Peyer's patch (tissue), 4 donors: ENCODE data around the gene IGFBP7. TPM values are rescaled to one million over a fixed set of nuclear protein-coding genes. Genes with fewer than 3 reads are reported as not detected.

Experiments
- DNase-seq, 3 donors: peaks; one replicate each; pipeline ENCODE4 v3.0.0-alpha.2; 2017 to 2019
- H3K27ac ChIP-seq, 4 donors: fragments of 200-600 bp; sonication (generic); one replicate each; pipeline ENCODE4 v1.5.1; 2016 to 2019
- H3K27me3 ChIP-seq, 2 donors: fragments of 200-600 bp; sonication (generic); one replicate each; pipeline ENCODE4 v1.5.1; 2019
- H3K36me3 ChIP-seq, 3 donors: fragments of 200-600 bp; sonication (generic); one replicate each; pipeline ENCODE4 v1.5.1; 2016 to 2019
- H3K4me1 ChIP-seq, 4 donors: fragments of 200-600 bp; sonication (generic); one replicate each; pipeline ENCODE4 v1.5.1; 2016 to 2019
- H3K4me3 ChIP-seq, 4 donors: fragments of 200-600 bp; sonication (generic); 1 replicate in 3 of 4; 2 replicates in 1 of 4; pipeline ENCODE4 v1.5.1; 2016 to 2019; ENCODE audit warnings: mild to moderate bottlenecking in 1 of 4
- H3K9me3 ChIP-seq, 4 donors: fragments of 200-600 bp; sonication (generic); one replicate each; pipeline ENCODE4 v1.5.1; 2016 to 2019; ENCODE audit warnings: mild to moderate bottlenecking in 1 of 4
- POLR2A ChIP-seq, 2 donors: fragments of 450-650 bp; IDR thresholded peaks; one replicate each; pipeline ENCODE4 v1.5.1; 2017; ENCODE audit warnings: antibody characterized with exemption in 2 of 2, mild to moderate bottlenecking in 2 of 2, moderate library complexity in 2 of 2
- total RNA-seq, 4 donors: library from RNA; depleted of rRNA; stranded (reverse); fragments of >200 nt; gene quantifications; one replicate each; pipeline ENCODE4 v1.1.0, GENCODE V29; 2016
- TF ChIP-seq, protein P1 (sequence below), 6 experiments: fragments of 450-650 bp in 4 of 6; fragments of 200-600 bp in 2 of 6; sonication (generic) in 1 of 6; IDR thresholded peaks; one replicate each; pipeline ENCODE4 v1.5.1; 2017 to 2019; ENCODE audit warnings: antibody characterized with exemption in 6 of 6, mild to moderate bottlenecking in 3 of 6, moderate library complexity in 1 of 6

IGFBP7 gene
- total RNA-seq, 4 donors from 2014 or later = 37.1 to 92.1 (median 79.1) TPM

GRCh38 chr4:57039345-57039744, 70.8 kb downstream of the IGFBP7 start:
- DNase-seq = no peak
- Histone ChIP-seq H3K9me3 (no peaks in the 10 kb centered on the region), H3K27ac (no peak overlapping the region), H3K4me1 (peaks cover 0 to 13% (median 0%) of the 10 kb centered on the region in 4 donors), H3K36me3 (no peaks in the 10 kb centered on the region), H3K27me3 (no peaks in the 10 kb centered on the region), H3K4me3 (no peak overlapping the region)
- TF ChIP-seq, protein P1, sequence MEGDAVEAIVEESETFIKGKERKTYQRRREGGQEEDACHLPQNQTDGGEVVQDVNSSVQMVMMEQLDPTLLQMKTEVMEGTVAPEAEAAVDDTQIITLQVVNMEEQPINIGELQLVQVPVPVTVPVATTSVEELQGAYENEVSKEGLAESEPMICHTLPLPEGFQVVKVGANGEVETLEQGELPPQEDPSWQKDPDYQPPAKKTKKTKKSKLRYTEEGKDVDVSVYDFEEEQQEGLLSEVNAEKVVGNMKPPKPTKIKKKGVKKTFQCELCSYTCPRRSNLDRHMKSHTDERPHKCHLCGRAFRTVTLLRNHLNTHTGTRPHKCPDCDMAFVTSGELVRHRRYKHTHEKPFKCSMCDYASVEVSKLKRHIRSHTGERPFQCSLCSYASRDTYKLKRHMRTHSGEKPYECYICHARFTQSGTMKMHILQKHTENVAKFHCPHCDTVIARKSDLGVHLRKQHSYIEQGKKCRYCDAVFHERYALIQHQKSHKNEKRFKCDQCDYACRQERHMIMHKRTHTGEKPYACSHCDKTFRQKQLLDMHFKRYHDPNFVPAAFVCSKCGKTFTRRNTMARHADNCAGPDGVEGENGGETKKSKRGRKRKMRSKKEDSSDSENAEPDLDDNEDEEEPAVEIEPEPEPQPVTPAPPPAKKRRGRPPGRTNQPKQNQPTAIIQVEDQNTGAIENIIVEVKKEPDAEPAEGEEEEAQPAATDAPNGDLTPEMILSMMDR (IDR thresholded peaks at IDR 0.05) = no peak
- no peak for TF ChIP-seq POLR2A (IDR thresholded peaks at IDR 0.05)

GRCh38 chr4:57037982-57038604, 72.1 kb downstream of the IGFBP7 start:
- TF ChIP-seq, protein P1 (IDR thresholded peaks at IDR 0.05) = peak in 4 of 6 experiments; percentile 43 to 61 (median 55)
- no peak for TF ChIP-seq POLR2A (IDR thresholded peaks at IDR 0.05)
- Histone ChIP-seq H3K9me3 (no peaks in the 10 kb centered on the region), H3K4me1 (peaks cover 0 to 4% (median 0%) of the 10 kb centered on the region in 4 donors), H3K4me3 (no peak overlapping the region), H3K27ac (no peak overlapping the region), H3K36me3 (no peaks in the 10 kb centered on the region), H3K27me3 (no peaks in the 10 kb centered on the region)
- peak in 2 of 3 donors; percentile 70 to 78 for DNase-seq

DNA sequence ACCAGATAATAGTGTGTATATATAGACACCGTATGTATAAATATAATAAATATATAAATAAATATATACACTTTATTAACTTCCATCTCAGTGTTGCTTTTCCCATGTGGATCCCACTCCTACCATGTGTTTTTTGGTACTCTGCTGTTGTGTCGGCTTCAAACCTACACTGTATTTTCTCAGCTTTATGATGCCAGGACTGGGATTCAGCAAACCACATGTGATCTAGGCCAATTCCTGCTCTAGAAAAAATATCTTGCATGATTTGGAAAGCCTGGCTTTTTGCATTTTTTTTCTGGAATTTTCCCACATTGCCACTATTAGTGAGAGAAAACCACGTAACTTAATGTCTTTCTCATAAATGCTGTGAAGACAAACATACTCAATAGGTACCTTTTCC, 75.7 kb downstream of the IGFBP7 start:
- H3K9me3 ChIP-seq = no peaks in the 10 kb centered on the region
- H3K4me1 ChIP-seq = no peaks in the 10 kb centered on the region
- peaks cover 0 to 28% (median 0%) of the 10 kb centered on the region in 3 donors for H3K36me3 ChIP-seq
- TF ChIP-seq, protein P1 (IDR thresholded peaks at IDR 0.05) = no peak
- no peak for TF ChIP-seq POLR2A (IDR thresholded peaks at IDR 0.05)
- H3K27me3 ChIP-seq = no peaks in the 10 kb centered on the region
- H3K4me3 ChIP-seq = no peak overlapping the region
- DNase-seq = no peak
- H3K27ac ChIP-seq = no peak overlapping the region

DNA sequence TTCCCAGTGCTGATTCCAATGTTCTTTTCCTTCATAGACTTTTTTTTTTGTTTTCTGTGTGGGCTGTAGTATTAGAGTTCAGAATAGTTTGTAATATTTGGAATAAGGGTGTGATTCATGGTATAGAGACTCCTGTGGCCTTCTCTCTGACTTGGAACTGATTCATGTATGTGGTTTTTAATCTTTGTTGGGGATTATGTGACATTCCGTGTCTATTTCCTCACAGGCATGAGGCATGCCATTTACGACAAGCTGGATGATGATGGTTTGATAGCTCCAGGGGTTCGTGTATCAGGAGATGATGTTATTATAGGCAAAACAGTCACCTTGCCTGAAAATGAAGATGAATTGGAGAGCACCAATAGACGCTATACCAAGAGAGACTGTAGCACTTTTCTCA, 87.1 kb downstream of the IGFBP7 start:
- H3K4me3 ChIP-seq = no peak overlapping the region
- H3K27me3 ChIP-seq = no peaks in the 10 kb centered on the region
- no peaks in the 10 kb centered on the region for H3K4me1 ChIP-seq
- no peak overlapping the region for H3K27ac ChIP-seq
- TF ChIP-seq, protein P1 (IDR thresholded peaks at IDR 0.05) = no peak
- no peaks in the 10 kb centered on the region for H3K9me3 ChIP-seq
- DNase-seq = no peak
- H3K36me3 ChIP-seq = peaks cover 0 to 96% (median 0%) of the 10 kb centered on the region in 3 donors

- TF ChIP-seq POLR2A (IDR thresholded peaks at IDR 0.05) = no peak
- no peaks in the 10 kb centered on the region for H3K9me3 ChIP-seq
- DNase-seq = no peak
- H3K4me1 ChIP-seq = no peaks in the 10 kb centered on the region
- H3K36me3 ChIP-seq = peaks cover 0 to 98% (median 6%) of the 10 kb centered on the region in 3 donors
- H3K27me3 ChIP-seq = no peaks in the 10 kb centered on the region
- H3K27ac ChIP-seq = no peak overlapping the region
- no peak overlapping the region for H3K4me3 ChIP-seq
Measured at GRCh38 chr4:57020467-57021101, 89.6 kb downstream of the IGFBP7 start.

DNA sequence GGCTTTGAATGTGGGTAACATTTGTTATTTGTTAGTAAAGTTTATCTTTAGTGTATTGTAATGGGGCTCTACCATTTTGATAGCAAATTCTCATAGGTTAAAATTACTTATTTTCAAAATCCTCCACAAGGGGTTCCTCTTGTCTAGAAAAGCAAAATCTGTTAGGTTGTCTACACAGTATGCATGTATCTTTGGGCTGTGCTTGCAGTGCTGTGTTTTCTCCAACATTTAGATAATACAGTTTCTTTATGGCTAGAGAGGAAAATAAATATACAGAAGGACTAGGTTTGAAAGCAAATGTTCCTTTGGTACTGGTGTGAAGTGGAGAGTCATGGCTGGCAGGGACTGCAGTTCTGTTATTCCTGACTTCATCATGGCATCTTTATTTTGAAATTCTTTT, 91.2 kb downstream of the IGFBP7 start:
- H3K27me3 ChIP-seq = no peaks in the 10 kb centered on the region
- H3K9me3 ChIP-seq = no peaks in the 10 kb centered on the region
- no peak for TF ChIP-seq POLR2A (IDR thresholded peaks at IDR 0.05)
- TF ChIP-seq, protein P1 (IDR thresholded peaks at IDR 0.05) = no peak
- H3K4me3 ChIP-seq = no peak overlapping the region
- H3K4me1 ChIP-seq = no peaks in the 10 kb centered on the region
- H3K27ac ChIP-seq = no peak overlapping the region
- DNase-seq = no peak
- H3K36me3 ChIP-seq = peaks cover 0 to 98% (median 6%) of the 10 kb centered on the region in 3 donors
